Measurements from ENCODE around the gene AKAP13. TPM values are rescaled to one million over a fixed set of nuclear protein-coding genes. Genes with fewer than 3 reads are reported as not detected.
A peak's percentile ranks its signal among the peaks of the same experiment; 100 is the strongest.
"Not testable (repeated sequence)": the region's sequence is repeated elsewhere in the genome, so short reads cannot be mapped to it uniquely, and the experiment has no call there.

Gene AKAP13
- total RNA-seq, 1 experiment from 2014 or later, result 36.4 TPM

- Histone ChIP-seq H3K27me3 (no peaks in the 10 kb centered on the region), H3K9me3 (no peaks in the 10 kb centered on the region), H3K4me3 (no peak overlapping the region), H3K36me3 (no peaks in the 10 kb centered on the region)
- no peak for DNase-seq
Observed at GRCh38 chr15:85472349-85472748, 91.9 kb downstream of the AKAP13 start.

DNA sequence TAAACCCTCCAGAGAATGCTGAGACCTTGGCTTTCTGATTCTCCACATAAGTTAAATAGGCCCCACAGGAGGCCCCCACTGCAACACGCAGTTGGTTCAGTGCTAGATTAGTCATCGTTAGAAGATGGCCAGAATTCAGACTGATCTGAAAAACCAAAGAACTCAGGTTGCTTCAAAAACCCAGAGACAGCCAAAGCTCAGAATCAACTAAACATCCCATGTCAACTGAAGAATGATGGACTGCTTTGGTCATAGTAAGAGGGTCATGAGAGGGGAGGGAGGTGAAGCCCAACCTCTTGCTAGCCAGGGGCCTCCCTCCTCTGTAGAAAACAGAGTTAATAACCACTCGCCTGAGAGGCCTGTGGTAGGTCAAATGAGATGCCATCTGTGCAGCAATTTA is 93.1 kb downstream of the AKAP13 start:
- Histone ChIP-seq H3K4me3 (no peak overlapping the region), H3K9me3 (no peaks in the 10 kb centered on the region), H3K36me3 (no peaks in the 10 kb centered on the region), H3K27me3 (no peaks in the 10 kb centered on the region)
- DNase-seq, result peak; percentile 30

- H3K27me3 ChIP-seq, result no peaks in the 10 kb centered on the region
- H3K9me3 ChIP-seq, result no peaks in the 10 kb centered on the region
- no peaks in the 10 kb centered on the region for H3K36me3 ChIP-seq
- no peak overlapping the region for H3K4me3 ChIP-seq
- no peak for DNase-seq
Observed at GRCh38 chr15:85474700-85475316, 94.4 kb downstream of the AKAP13 start.

DNA sequence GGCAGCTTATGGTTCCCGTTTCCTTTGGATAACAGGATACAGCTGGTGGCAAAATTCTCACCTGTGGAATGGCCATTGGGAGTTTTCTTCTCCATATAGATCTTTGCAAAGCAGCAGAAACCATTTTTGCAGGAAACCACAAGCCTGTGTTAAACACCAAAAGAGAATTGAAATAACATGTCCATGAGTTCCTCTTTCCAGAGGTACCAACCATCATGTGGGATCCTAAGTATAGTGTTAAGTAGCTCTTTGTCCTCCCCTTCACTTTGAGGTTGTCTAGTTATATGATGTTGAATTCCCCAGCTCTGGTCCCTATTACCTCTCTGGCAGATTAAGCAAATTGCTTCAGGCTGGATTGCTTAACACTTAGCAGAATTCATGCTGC is 94.9 kb downstream of the AKAP13 start:
- Histone ChIP-seq H3K9me3 (no peaks in the 10 kb centered on the region), H3K27me3 (no peaks in the 10 kb centered on the region), H3K4me3 (no peak overlapping the region), H3K36me3 (no peaks in the 10 kb centered on the region)
- no peak for DNase-seq

DNA sequence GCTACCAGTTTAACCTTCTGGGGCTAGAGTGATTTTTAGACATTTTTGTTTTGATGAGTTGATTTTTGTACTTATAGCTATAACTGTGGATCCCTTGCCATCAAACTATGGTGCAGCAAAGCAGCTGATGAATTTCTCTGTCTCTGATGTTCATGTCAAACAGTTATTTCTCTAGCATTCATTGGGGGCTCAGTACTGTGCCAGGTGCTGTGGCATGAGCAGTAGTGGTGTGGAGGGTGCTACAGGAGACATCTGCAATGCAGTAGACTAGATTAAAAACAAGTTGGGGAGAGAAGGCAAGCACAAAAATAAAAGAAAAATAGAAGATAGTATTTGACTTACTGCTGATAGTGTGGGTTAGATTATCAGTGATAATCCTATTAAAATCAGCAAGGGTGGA is 95.3 kb downstream of the AKAP13 start:
- H3K4me3 ChIP-seq, result no peak overlapping the region
- DNase-seq, result no peak
- no peaks in the 10 kb centered on the region for H3K9me3 ChIP-seq
- no peaks in the 10 kb centered on the region for H3K36me3 ChIP-seq
- H3K27me3 ChIP-seq, result no peaks in the 10 kb centered on the region

GRCh38 chr15:85477061-85477460 is 96.7 kb downstream of the AKAP13 start:
- no peak overlapping the region for H3K4me3 ChIP-seq
- no peaks in the 10 kb centered on the region for H3K9me3 ChIP-seq
- no peaks in the 10 kb centered on the region for H3K36me3 ChIP-seq
- DNase-seq, result no peak
- H3K27me3 ChIP-seq, result no peaks in the 10 kb centered on the region

DNA sequence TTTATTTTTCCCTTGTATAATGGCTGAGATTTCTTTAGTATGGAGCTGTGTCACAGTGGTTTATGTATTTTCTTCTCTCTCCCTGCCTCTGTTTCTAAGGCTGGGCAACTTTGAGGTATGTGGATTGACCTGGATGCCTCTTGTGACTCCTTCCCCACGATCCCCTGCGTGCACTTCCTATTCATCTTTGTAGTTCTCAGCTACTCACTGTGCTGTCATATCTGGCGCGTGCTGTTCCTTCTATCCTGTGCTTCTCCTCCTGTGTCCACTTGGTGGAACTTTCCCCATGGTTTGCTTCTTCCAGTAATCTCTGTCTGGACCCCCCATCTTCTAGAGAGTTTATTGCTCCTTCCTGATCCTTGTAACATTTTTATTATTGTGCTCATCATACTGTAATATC is 97.3 kb downstream of the AKAP13 start:
- Histone ChIP-seq H3K9me3 (no peaks in the 10 kb centered on the region), H3K4me3 (no peak overlapping the region), H3K27me3 (no peaks in the 10 kb centered on the region), H3K36me3 (no peaks in the 10 kb centered on the region)
- peak; percentile 49 for DNase-seq

- H3K36me3 ChIP-seq, result no peaks in the 10 kb centered on the region
- no peaks in the 10 kb centered on the region for H3K9me3 ChIP-seq
- no peak overlapping the region for H3K4me3 ChIP-seq
- DNase-seq, result peak; percentile 23
- no peaks in the 10 kb centered on the region for H3K27me3 ChIP-seq
Observed at GRCh38 chr15:85479071-85479647, 98.8 kb downstream of the AKAP13 start.

DNA sequence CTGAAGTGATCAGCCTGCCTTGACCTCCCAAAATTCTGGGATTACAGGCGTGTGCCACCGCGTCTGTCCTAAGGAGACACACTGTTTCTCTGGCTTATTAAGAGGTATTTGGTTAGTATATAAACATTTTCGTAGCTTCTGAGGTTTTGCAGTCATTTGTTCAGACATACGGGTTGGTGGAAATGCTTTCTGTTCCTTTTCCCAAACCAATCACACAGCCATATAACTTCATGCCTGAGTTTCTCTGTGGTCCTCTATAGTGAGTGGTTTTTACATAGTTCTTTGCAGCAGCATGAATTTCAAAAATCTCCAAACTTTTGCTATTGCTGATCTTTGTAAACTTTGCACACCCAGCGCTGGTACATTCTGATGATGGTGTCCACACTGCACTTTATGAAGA is 100.5 kb downstream of the AKAP13 start:
- Histone ChIP-seq H3K9me3 (no peaks in the 10 kb centered on the region), H3K27me3 (no peaks in the 10 kb centered on the region), H3K4me3 (no peak overlapping the region), H3K36me3 (no peaks in the 10 kb centered on the region)
- DNase-seq, result no peak

DNA sequence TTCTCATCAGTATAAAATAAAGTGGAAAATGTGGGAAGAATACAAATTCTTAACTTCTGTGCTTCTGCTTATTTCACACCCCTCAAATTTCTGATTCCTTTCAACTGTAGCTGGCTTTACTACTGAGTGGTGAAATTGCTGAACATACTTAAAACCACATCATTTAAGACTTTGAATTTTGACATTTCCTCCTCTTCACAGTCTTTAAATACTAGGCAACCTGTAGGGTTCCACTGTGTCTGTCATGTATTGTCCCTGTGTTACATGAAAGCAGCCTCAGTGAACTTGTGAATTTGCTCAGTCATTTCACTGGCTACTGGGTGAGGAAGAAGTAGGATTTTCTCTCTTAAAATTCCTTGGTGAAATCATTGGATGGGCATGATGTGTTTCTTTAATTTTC is 101.1 kb downstream of the AKAP13 start:
- H3K9me3 ChIP-seq, DNase-seq, H3K27me3 ChIP-seq, H3K4me3 ChIP-seq, H3K36me3 ChIP-seq: not testable (repeated sequence)

- Histone ChIP-seq H3K4me3 (no peak overlapping the region), H3K36me3 (no peaks in the 10 kb centered on the region), H3K27me3 (no peaks in the 10 kb centered on the region), H3K9me3 (no peaks in the 10 kb centered on the region)
- peak; percentile 27 for DNase-seq
Observed at GRCh38 chr15:85482894-85483293, 102.5 kb downstream of the AKAP13 start.

GRCh38 chr15:85483955-85484354 is 103.6 kb downstream of the AKAP13 start:
- not testable (repeated sequence) for H3K36me3 ChIP-seq, H3K27me3 ChIP-seq, H3K9me3 ChIP-seq, H3K4me3 ChIP-seq, DNase-seq

DNA sequence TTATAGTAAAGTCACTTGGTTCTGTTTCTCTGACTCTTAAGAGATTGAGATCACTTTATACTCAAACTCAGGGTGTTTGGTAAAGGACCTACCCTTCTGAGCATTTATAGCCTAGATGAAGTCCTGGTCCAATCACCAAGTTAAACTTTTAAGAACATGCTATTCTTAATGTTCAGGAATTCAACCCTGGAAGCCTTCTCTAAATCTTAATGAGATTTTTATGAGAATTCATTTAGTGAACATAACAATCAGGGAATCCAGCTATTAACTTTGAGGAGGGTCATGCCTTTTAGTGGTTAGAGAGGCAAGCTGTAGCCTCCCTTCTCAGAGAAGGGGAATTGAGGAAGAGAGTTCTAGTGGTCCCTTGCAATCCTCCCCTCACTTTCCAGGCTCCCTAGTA is 104.5 kb downstream of the AKAP13 start:
- not testable (repeated sequence) for H3K27me3 ChIP-seq

DNA sequence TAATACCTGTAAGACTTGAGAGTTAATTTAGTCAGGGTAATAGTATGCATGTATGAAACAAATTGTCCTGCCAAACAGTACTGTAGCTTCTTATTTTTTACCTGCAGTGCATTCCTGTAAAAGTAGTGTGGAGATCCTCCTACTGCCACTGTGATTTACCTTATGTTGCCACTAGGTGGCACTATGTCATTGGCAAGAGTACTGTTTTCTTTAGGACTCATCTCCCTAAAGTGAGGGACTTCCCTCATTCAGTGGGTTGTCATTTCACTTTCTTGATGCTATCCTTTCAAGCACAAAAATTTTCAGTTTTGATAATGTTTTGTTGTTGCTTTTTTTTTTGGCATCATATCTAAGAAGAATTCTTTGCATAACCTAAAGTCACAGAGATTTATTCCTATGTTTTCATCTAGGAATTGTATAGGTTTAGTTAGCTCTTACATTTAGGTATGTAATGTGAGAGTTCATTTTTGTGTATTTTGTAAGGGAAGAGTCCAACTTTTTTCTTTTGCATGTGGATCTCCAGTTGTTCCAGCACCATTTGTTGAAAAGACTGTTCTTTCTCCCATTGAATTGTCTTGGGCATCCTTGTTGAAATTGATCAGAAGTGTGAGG is 105.7 kb downstream of the AKAP13 start:
- Histone ChIP-seq H3K27me3 (no peaks in the 10 kb centered on the region), H3K9me3 (no peaks in the 10 kb centered on the region), H3K4me3 (no peak overlapping the region), H3K36me3 (no peaks in the 10 kb centered on the region)
- DNase-seq, result peak; percentile 24

More for the DNA sequence above, 104.5 kb downstream of the AKAP13 start:
- H3K36me3 ChIP-seq, DNase-seq, H3K4me3 ChIP-seq, H3K9me3 ChIP-seq: not testable (repeated sequence)

- H3K36me3 ChIP-seq, DNase-seq, H3K27me3 ChIP-seq, H3K9me3 ChIP-seq, H3K4me3 ChIP-seq: not testable (repeated sequence)
Observed at GRCh38 chr15:85487796-85488195, 107.4 kb downstream of the AKAP13 start.

- no peak overlapping the region for H3K4me3 ChIP-seq
- no peak for DNase-seq
- no peaks in the 10 kb centered on the region for H3K36me3 ChIP-seq
- no peaks in the 10 kb centered on the region for H3K9me3 ChIP-seq
- no peaks in the 10 kb centered on the region for H3K27me3 ChIP-seq
Observed at GRCh38 chr15:85488997-85489396, 108.6 kb downstream of the AKAP13 start.

GRCh38 chr15:85489773-85490493 is 109.5 kb downstream of the AKAP13 start:
- no peaks in the 10 kb centered on the region for H3K36me3 ChIP-seq
- DNase-seq, result no peak
- H3K27me3 ChIP-seq, result no peaks in the 10 kb centered on the region
- H3K9me3 ChIP-seq, result no peaks in the 10 kb centered on the region
- H3K4me3 ChIP-seq, result no peak overlapping the region

DNA sequence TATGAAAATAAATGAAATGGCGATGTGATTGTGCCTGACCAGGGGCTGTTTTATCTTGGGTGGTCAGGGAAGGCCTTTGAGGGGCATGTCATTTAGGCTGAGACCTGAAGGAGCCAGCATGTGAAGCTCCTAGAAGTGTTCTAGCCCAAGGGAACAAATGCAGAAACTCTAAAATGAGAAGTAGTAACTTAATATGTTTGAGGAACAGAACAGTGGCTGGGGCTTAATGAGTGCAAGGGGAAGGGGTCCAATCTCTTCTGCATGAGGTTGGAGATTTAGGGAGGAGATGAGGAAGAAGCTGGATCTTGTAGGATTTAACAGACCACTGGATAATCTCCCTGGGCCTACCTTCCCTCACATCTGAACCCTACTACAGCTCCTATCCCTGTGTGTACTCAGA is 110.5 kb downstream of the AKAP13 start:
- no peak for DNase-seq
- no peak overlapping the region for H3K4me3 ChIP-seq
- H3K27me3 ChIP-seq, result no peaks in the 10 kb centered on the region
- no peaks in the 10 kb centered on the region for H3K36me3 ChIP-seq
- no peaks in the 10 kb centered on the region for H3K9me3 ChIP-seq
